A549 (cell line): ENCODE measurements around the gene ADGRL3. TPM values are rescaled to one million over a fixed set of nuclear protein-coding genes. Genes with fewer than 3 reads are reported as not detected.

ENCODE experiments used
- ATAC-seq, 2 experiments: fragments of 200-7000 bp in 1 of 2; fragments of >200 bp in 1 of 2; cut with Nextera tagmentation in 1 of 2; cut with Tn5 transposase in 1 of 2; 3 replicates each; pipeline versions ENCODE4 v1.8.0 to v1.9.1; 2018 to 2020; ENCODE audit warnings: mild to moderate bottlenecking in 1 of 2, moderate library complexity in 1 of 2
- CTCF ChIA-PET: fragments of 300-600 bp; sonication (Branson Sonifier 250); formaldehyde crosslinking; extraction: SDS; loops from one replicate; lab custom pipeline; 2021; ENCODE audit warnings: antibody characterized with exemption, inconsistent platforms; lab: Yijun Ruan, JAX
- POLR2A ChIA-PET: fragments of 350-600 bp; formaldehyde crosslinking; extraction: SDS; loops from one replicate; lab custom pipeline; 2021; ENCODE audit warnings: antibody characterized with exemption, inconsistent platforms; lab: Yijun Ruan, JAX
- DNase-seq, 2 experiments: peaks; one replicate each; pipeline versions ENCODE4 v3.0.0 to v3.0.0-alpha.2; 2011 to 2016; ENCODE audit warnings: low read depth in 1 of 2, low spot score in 1 of 2
- FAIRE-seq: peaks from 2 replicates; lab custom pipeline; 2011; peaks lifted over from hg19 to GRCh38; lab: Jason Lieb, UNC
- H3K27ac ChIP-seq, 2 experiments: fragments of >200 bp; sonication (Bioruptor Twin); formaldehyde crosslinking; 3 replicates each; pipeline ENCODE4 v1.5.1; 2016 to 2017
- H3K4me1 ChIP-seq: fragments of >200 bp; sonication (Bioruptor Twin); formaldehyde crosslinking; 3 replicates; pipeline ENCODE4 v1.6.1; 2016
- H3K4me2 ChIP-seq: fragments of >200 bp; sonication (Bioruptor Twin); formaldehyde crosslinking; 3 replicates; pipeline ENCODE4 v1.6.1; 2016
- H3K4me3 ChIP-seq: fragments of >200 bp; sonication (Bioruptor Twin); formaldehyde crosslinking; 3 replicates; pipeline ENCODE4 v1.5.1; 2016
- H3K9me3 ChIP-seq: fragments of >200 bp; sonication (Bioruptor Twin); formaldehyde crosslinking; 3 replicates; pipeline ENCODE4 v1.6.1; 2016
- BCL3 ChIP-seq: fragments of >200 bp; sonication (Bioruptor Twin); formaldehyde crosslinking; IDR thresholded peaks from 3 replicates; pipeline ENCODE4 v1.6.1; 2016
- CBX2 ChIP-seq: fragments of 200-600 bp; sonication (generic); IDR thresholded peaks from 2 replicates; pipeline ENCODE4 v1.6.1; 2016; ENCODE audit warnings: low read depth, mild to moderate bottlenecking, borderline replicate concordance
- CBX8 ChIP-seq: fragments of 200-600 bp; sonication (generic); IDR thresholded peaks from 2 replicates; pipeline ENCODE4 v1.6.1; 2016
- CEBPB ChIP-seq, 2 experiments: fragments of >200 bp in 1 of 2; sonication (Bioruptor Twin) in 1 of 2; formaldehyde crosslinking in 1 of 2; IDR thresholded peaks; 2 replicates each; pipeline ENCODE4 v1.6.1; 2012 to 2016
- CTCF ChIP-seq: fragments of >200 bp; sonication (Bioruptor Twin); formaldehyde crosslinking; IDR thresholded peaks from 3 replicates; pipeline ENCODE4 v1.5.1; 2016
- ESRRA ChIP-seq: fragments of 150-350 bp; IDR thresholded peaks from 2 replicates; pipeline ENCODE4 v1.6.1; 2014; ENCODE audit warnings: mild to moderate bottlenecking, low read length, borderline replicate concordance
- FOSB ChIP-seq: fragments of 250-450 bp; sonication (Bioruptor Pico); IDR thresholded peaks from 2 replicates; pipeline ENCODE4 v1.5.0; 2020; ENCODE audit warnings: mild to moderate bottlenecking, moderate library complexity
- GATA3 ChIP-seq: IDR thresholded peaks from 2 replicates; pipeline ENCODE4 v1.6.1; 2012; ENCODE audit warnings: borderline replicate concordance
- HMGXB4 ChIP-seq: fragments of 250-450 bp; sonication (Bioruptor Pico); IDR thresholded peaks from 2 replicates; pipeline ENCODE4 v1.5.0; 2021; ENCODE audit warnings: mild to moderate bottlenecking, moderate library complexity, borderline replicate concordance
- HOXA7 ChIP-seq: fragments of 250-450 bp; sonication (Bioruptor Pico); IDR thresholded peaks from 2 replicates; pipeline ENCODE4 v1.5.0; 2020; ENCODE audit warnings: mild to moderate bottlenecking, moderate library complexity
- MAZ ChIP-seq: fragments of 150-350 bp; IDR thresholded peaks from 2 replicates; pipeline ENCODE4 v1.6.1; 2014; ENCODE audit warnings: antibody characterized with exemption, low read depth, low read length, borderline replicate concordance
- PHF8 ChIP-seq: fragments of 200-600 bp; sonication (generic); IDR thresholded peaks from 2 replicates; pipeline ENCODE4 v1.6.1; 2016; ENCODE audit warnings: low read depth, mild to moderate bottlenecking, antibody characterized with exemption, moderate library complexity, borderline replicate concordance
- REST ChIP-seq: fragments of 200-600 bp; sonication (generic); IDR thresholded peaks from 2 replicates; pipeline ENCODE4 v1.6.1; 2016; ENCODE audit warnings: antibody characterized with exemption, mild to moderate bottlenecking, moderate library complexity
- RFX5 ChIP-seq: fragments of 450-650 bp; IDR thresholded peaks from 2 replicates; pipeline ENCODE4 v1.7.1; 2014; ENCODE audit warnings: antibody characterized with exemption, mild to moderate bottlenecking, moderate library complexity
- TFCP2L1 ChIP-seq: fragments of 250-450 bp; sonication (Bioruptor Pico); IDR thresholded peaks from 2 replicates; pipeline ENCODE4 v1.5.0; 2021; ENCODE audit warnings: mild to moderate bottlenecking
- ZNF302 ChIP-seq: fragments of 250-450 bp; sonication (Bioruptor Pico); IDR thresholded peaks from 2 replicates; pipeline ENCODE4 v1.9.0; 2021; ENCODE audit warnings: inconsistent platforms, mild to moderate bottlenecking, moderate library complexity
- WGBS: methylation state at CpG from one replicate; pipeline ENCODE4 v1.1.6; 2017; ENCODE audit errors: missing lambda C conversion rate; 5-methylcytosine and 5-hydroxymethylcytosine counted together
- polyA plus RNA-seq, 4 experiments: library from polyadenylated mRNA; depleted of rRNA in 3 of 4; stranded (reverse); fragments of >200 nt; fragmentation: RNase III in 1 of 4; extraction: RNeasy Plus Mini Kit Qiagen cat#74134 plus additional on column Dnase treatment in 1 of 4; gene quantifications; 2 replicates in 3 of 4; 3 replicates in 1 of 4; pipeline ENCODE4 v1.2.3, GENCODE V29; 2011 to 2017

ADGRL3 gene
- polyA plus RNA-seq, 2 of the 4 experiments (the other 2 are of a cell fraction), result 0.05 to 0.12 TPM

- CTCF ChIA-PET, result no interaction called here
- Histone ChIP-seq H3K4me1 (no peaks in the 10 kb centered on the region), H3K27ac (no peak overlapping the region), H3K4me2 (no peak overlapping the region), H3K9me3 (no peaks in the 10 kb centered on the region), H3K4me3 (no peak overlapping the region)
- no peak for ATAC-seq
- DNase-seq, result no peak
- FAIRE-seq, result no peak
- 8% methylated on average over 1 of the region's 1 CpG for WGBS
- POLR2A ChIA-PET, result no interaction called here
- TF ChIP-seq TFCP2L1 (CRISPR knock-in tag) (no peak), ESRRA (no peak), RFX5 (no peak), MAZ (no peak), CEBPB (IDR thresholded peaks at IDR 0.05) (no peak), CBX8 (no peak), HMGXB4 (CRISPR knock-in tag) (no peak), HOXA7 (CRISPR knock-in tag) (no peak), BCL3 (no peak), FOSB (CRISPR knock-in tag) (no peak), GATA3 (no peak), PHF8 (no peak), CBX2 (no peak), CTCF (no peak), REST (no peak)
- TF ChIP-seq, all 56 proteins: peak for 0
Measured at GRCh38 chr4:61379406-61379805, 179.3 kb downstream of the ADGRL3 start.

DNA sequence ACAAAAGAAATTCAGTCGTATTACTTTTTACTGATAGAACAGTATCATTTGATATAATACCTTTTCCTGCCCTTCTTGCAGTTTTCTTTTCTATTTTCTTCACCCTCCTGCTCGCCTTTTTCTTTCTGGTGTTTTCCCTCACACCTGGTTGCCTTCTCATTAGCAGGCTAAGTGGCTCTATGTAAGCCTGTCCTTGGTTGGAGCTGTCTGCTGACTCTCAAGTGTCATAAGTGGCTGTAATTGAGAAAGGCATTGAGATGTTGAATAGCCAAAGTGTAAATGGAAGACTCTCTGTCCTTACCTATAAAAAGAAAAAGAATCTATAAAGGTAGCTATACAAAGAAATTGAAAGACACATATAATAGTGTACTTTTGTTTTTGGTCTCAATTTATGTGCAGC is 180.7 kb downstream of the ADGRL3 start:
- H3K4me1 ChIP-seq, result no peaks in the 10 kb centered on the region
- no peak overlapping the region for H3K4me2 ChIP-seq
- ATAC-seq (no peak), FAIRE-seq (no peak), DNase-seq (no peak)
- ChIA-PET CTCF (no interaction called here), POLR2A (no interaction called here)
- 22% methylated on average over 2 of the region's 2 CpGs for WGBS
- no peak for TF ChIP-seq FOSB (CRISPR knock-in tag)
- TF ChIP-seq GATA3, result no peak
- no peak for TF ChIP-seq ZNF302
- no peak overlapping the region for H3K27ac ChIP-seq
- H3K9me3 ChIP-seq, result no peaks in the 10 kb centered on the region
- no peak overlapping the region for H3K4me3 ChIP-seq
